HL-60/S4 treated with retinoic acid at 250 ng/mL for 4 days and 3 days (cell line): ENCODE data around the gene CPNE4.

ENCODE experiments used
- in situ Hi-C: fragments of 300-500 bp; cut with MboI; formaldehyde crosslinking; loops from 2 replicates; pipeline ENCODE4 v1.7.0; 2022; ENCODE audit warnings: low sequenced_read_pairs

The CPNE4 gene

GRCh38 chr3:131550562-131551465 lies 484.0 kb downstream of the CPNE4 start:
- in situ Hi-C loops: no loop called here

- in situ Hi-C loops: no loop called here
Measured at GRCh38 chr3:131549340-131549739, 485.5 kb downstream of the CPNE4 start.

- in situ Hi-C loops: no loop called here
Measured at GRCh38 chr3:131547585-131547984, 487.2 kb downstream of the CPNE4 start.

DNA sequence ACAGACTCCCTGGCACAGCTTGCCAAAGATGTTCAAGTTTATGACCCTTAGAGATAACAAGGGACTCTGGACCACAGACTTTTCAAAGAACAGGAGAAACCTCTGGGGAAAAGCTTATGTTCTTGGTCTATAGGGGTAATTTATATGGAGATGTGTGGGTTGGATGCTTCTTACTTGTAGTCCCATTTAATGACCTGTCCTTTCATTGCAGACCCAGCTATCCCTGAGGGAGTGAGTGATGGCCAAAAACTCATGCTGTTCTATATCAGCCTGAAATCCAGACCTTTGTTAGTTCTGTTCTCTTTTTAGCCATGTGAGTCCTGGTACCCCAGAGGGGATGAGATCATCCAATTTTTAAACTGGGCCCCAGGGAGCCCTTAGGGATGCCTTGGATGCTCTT lies 488.4 kb downstream of the CPNE4 start:
- in situ Hi-C loops: no loop called here

DNA sequence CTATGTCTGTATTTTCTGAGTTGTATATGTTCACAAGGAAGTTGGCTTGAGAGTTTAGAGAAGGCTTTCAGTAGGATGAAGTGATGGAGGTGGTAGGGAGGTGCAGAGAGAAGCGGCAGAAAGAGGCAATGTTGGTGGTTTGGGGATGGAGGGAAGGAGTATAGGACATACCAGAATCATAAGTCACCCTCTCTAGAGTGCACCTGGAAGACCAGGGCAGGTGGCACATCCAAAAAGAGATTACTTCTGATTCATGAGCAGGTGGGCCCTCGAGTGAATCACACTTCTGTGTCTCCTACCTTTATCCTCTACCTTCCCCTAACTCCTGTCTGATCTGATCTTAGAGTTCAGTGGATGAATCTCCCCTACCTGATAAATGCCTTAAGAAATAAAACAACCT lies 490.3 kb downstream of the CPNE4 start:
- in situ Hi-C loops: no loop called here

DNA sequence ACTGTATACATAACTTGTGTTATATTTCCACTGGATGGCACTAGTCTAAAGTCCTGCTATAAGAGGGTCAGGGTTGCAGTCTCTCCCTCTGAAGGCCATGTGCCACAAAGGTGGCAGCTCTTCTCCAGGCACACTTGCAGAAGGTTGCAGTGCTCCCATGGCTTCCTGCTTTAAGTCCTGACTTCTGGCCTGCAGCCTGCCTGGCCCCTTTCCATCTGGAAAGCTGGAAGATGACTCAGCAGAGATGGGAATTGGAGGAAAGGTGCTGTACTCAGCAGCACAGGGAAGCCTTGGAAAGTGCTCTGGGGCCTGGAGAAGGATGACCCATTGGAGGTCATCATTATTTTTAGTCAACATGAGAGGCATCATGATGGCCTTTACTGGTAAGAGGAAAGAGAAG lies 491.1 kb downstream of the CPNE4 start:
- in situ Hi-C loops: no loop called here

DNA sequence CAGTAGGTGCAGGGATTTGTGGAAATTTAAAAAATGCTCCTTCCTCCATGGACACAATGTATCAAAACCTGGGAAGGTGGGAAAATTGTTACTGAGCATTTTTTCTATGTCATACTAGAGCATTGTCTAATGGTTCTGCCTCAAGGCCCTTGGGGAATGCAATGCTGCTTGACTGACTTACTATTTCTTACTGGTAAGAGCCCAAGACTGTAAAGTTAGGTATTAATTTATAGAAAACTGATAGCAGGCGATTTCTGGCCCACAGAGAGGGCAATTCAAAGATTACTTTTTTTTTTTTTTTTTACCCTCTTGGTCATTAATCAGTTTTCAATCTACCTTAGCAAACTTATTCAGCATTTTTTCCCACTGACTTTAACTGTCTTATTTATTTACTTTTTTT lies 493.5 kb downstream of the CPNE4 start:
- in situ Hi-C loops: no loop called here

GRCh38 chr3:131540821-131541220 lies 494.0 kb downstream of the CPNE4 start:
- in situ Hi-C loops: no loop called here

GRCh38 chr3:131540143-131540542 lies 494.7 kb downstream of the CPNE4 start:
- in situ Hi-C loops: no loop called here

GRCh38 chr3:131538968-131539367 lies 495.8 kb downstream of the CPNE4 start:
- in situ Hi-C loops: no loop called here

GRCh38 chr3:131537531-131537930 lies 497.3 kb downstream of the CPNE4 start:
- in situ Hi-C loops: no loop called here

GRCh38 chr3:131535596-131535995 lies 499.2 kb downstream of the CPNE4 start:
- in situ Hi-C loops: no loop called here

- in situ Hi-C loops: no loop called here
Measured at GRCh38 chr3:131535131-131535530, 499.7 kb downstream of the CPNE4 start.

- in situ Hi-C loops: no loop called here
Measured at GRCh38 chr3:131532645-131533044, 502.2 kb downstream of the CPNE4 start.

- in situ Hi-C loops: no loop called here
Measured at GRCh38 chr3:131530843-131531242, 504.0 kb downstream of the CPNE4 start.

- in situ Hi-C loops: no loop called here
Measured at GRCh38 chr3:131530388-131530787, 504.4 kb downstream of the CPNE4 start.

DNA sequence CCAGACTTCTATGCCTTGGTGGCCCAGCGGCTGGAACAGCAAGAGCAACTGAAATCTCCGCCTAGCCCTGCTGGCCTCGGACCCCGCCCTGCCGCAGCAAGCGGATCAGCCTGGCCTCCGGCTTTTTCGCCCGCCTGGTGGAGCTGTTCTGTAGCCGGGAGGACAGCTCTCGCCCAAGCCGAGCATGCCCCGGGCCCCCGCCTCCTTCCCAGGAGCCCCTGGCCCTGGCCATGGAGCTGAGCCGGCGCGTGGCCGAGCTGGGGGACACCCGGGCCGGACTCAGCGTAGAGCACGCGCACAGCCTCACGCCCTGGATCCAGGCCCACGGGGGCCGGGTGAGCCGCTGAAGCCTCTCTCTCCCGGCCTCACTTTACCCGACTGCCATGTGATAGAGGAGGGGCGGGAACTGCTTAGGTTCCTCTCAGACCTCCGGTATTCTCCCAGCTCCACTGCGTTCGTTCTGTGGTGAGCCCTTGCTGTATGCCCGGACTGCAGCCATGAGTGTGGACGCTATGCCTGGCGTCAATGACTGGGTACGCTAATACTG lies 507.9 kb downstream of the CPNE4 start:
- in situ Hi-C loops: no loop called here

DNA sequence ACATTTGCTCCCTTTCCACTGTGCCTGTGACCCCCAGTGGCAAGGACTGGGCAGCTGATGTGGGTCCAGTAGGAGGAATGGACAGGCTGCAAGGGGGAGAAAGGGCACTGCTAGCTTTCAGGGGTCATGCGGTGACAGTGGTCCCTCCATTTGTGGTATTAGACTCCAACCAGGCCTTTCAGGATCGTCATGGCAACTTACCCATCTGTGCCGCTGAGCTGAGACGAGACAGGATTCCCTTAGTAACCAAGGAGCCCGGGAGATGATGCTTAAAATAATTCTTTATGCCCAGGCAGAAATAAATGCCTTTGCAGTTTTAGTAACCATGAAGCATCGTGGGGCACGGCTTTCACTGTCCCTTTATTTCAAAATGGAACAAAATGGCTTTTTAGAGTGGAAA lies 516.1 kb downstream of the CPNE4 start:
- in situ Hi-C loops: no loop called here

- in situ Hi-C loops: no loop called here
Measured at GRCh38 chr3:131505421-131505820, 529.4 kb downstream of the CPNE4 start.

DNA sequence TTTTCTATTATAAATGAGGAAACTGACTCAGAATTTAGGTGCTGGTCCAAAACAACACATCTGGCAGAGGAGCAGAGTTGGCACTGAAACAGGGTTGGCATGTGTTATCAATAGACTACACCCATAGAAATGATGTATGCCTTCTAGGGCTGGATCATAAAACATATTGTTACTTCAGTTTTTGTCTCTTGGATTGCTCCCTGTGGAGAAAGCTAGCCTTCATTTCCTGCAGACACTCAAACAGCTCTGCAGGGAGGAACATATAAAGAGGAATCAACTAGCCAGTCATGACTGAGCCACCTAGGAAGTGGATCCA lies 531.5 kb downstream of the CPNE4 start:
- in situ Hi-C loops: no loop called here

DNA sequence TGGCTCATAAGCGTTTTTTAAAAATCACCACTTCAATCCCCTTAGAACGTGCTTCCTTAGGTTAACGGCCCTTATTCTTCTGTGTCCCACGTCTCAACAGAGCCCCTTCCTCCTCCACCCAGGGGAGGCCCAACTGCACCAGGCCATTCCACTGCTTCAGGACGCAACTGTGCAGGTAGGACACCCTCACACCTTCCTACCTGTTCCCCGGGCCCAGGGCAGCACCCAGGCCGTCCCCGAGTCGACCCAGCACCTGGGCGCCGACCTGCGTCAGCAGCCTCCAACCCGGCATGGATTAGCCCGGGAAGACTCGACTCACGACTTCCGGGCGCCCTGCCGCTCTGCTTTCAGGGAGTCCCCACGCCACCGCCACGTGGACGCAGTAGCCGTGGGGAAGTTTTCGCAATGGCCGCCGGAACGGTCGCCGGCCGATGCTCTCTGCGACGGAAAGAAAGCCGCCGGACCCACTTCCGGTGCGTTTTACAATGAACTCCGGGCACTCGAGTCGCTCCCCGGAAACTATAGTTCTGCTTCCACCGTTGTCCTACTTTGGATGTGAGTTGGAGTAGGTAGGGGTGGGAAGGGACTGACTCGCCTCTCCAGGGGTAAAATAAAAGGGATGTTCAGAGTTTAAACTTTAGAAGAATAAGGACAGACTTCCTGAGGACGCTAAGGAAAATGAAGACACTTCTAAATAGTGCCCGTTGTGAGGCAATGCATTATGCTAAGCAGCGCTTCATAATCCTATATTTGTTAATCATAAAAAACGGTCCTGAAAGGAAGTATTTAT lies 532.1 kb downstream of the CPNE4 start, which contains the start of gene MRPL3:
Gene MRPL3, minus strand, starts transcription at position 442 of the 790 bp plus-strand sequence. Its CDS starts 150 bp downstream, at position 292.
- in situ Hi-C loops: no loop called here

- in situ Hi-C loops: no loop called here
Measured at GRCh38 chr3:131501949-131502348, 532.9 kb downstream of the CPNE4 start.
